ENCODE measurements around the gene RPH3AL.

The RPH3AL gene

GRCh38 chr17:285751-286422, 66.7 kb downstream of the RPH3AL start:
- in situ Hi-C loops (cut with HindIII; ENCODE audit: low pct_ligation_motif_present, low sequenced_read_pairs) = no loop called here
- peaks cover 2% of the 10 kb centered on the region for H3K27me3 ChIP-seq (replicated peaks)
- TF ChIP-seq CTCF (IDR thresholded peaks at IDR 0.05; ENCODE audit: low read depth, low read length, missing control alignments) = no peak
- no peak overlapping the region for H3K27ac ChIP-seq
- DNase-seq = no peak
- no peaks in the 10 kb centered on the region for H3K36me3 ChIP-seq (replicated peaks)
- no peak overlapping the region for H3K4me3 ChIP-seq (ENCODE audit: low read depth, low read length)

DNA sequence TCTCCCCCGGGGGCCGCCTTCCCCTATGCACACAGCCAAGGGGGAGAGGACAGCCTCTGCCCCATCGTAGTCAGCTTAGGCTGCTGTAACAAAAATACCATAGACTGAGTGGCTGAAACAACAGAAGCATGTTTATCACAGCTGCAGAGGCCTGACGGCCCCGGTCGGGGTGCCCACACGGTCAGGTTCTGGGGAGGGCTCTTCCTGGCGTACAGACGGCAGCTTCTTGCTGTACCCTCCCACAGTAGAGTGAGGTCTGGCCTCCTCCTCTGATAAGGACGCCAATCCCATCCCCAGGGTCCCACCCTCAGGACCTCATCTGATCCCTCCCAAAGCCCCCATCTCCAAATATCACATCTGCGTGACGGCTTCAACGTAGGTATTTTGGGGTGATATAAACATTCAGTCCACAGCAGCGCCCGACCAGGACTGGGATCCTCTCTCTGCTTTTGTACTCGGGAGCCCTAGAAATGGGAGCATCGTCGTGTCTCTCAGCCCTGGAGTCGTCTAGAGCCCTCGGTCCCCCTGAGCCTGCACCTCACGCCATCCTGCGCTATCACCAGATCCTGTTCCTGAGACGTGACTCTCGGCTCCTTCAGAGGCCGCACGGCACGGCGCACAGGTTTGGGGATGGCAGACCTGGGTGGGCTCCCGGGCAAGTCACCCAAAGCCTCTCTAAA, 67.8 kb downstream of the RPH3AL start:
- DNase-seq = no peak
- in situ Hi-C loops (cut with HindIII; ENCODE audit: low pct_ligation_motif_present, low sequenced_read_pairs) = no loop called here
- no peak overlapping the region for H3K4me3 ChIP-seq (ENCODE audit: low read depth, low read length)
- TF ChIP-seq CTCF (IDR thresholded peaks at IDR 0.05; ENCODE audit: low read depth, low read length, missing control alignments) = no peak
- no peak overlapping the region for H3K27ac ChIP-seq
- H3K36me3 ChIP-seq (replicated peaks) = no peaks in the 10 kb centered on the region
- peaks cover 2% of the 10 kb centered on the region for H3K27me3 ChIP-seq (replicated peaks)

GRCh38 chr17:283911-284675, 68.5 kb downstream of the RPH3AL start:
- H3K4me3 ChIP-seq (ENCODE audit: low read depth, low read length) = no peak overlapping the region
- no peak overlapping the region for H3K27ac ChIP-seq
- H3K27me3 ChIP-seq (replicated peaks) = no peaks in the 10 kb centered on the region
- DNase-seq = no peak
- in situ Hi-C loops (cut with HindIII; ENCODE audit: low pct_ligation_motif_present, low sequenced_read_pairs) = no loop called here
- H3K36me3 ChIP-seq (replicated peaks) = no peaks in the 10 kb centered on the region
- TF ChIP-seq CTCF (IDR thresholded peaks at IDR 0.05; ENCODE audit: low read depth, low read length, missing control alignments) = no peak

DNA sequence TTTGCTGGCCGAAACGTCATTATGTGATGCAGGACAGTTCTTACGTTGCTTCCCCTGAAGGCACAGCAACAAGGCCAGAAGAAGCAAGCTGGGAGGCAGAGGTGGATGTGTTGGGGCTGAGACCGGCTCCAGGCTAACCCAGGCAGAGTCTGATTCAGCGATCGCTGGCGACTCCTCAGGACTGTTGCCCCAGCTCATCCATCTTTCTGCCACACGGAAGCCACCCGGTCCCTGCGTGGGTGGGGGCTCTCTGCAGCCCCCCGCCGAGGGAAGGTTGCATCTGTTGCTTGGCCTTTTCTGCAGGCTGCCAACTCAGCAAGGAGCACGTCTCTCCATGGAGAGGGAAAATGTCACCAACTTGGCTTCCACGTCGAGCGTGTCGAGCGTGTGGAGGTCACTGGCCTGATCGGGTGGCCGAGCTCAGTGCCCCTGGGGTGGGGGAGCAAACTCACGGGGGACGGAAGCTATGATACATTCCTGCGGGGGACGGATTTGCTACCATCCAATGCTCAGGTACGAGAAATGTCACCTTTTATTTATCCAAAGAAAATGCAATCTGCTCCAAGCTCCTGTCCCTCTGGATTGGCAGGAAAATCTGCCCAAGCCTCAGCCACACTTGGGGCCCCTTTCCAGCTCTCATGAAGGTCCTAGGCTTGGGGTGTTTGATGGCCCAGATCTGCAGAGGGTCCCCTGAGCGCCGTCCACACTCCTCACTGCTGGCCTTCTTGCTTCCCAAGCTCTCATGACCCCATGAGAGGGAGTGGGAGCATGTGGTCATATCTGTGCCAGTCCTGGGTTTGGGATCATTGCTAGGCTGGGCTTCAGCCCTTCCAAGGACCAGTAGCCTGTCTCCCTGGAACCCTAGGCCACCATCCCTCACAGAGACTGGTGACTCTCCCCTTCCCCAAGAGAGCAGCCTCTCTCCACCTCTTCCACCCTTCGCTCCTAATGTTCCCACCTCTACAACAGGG, 69.4 kb downstream of the RPH3AL start:
- no peak overlapping the region for H3K27ac ChIP-seq
- DNase-seq = no peak
- no peaks in the 10 kb centered on the region for H3K36me3 ChIP-seq (replicated peaks)
- in situ Hi-C loops (cut with HindIII; ENCODE audit: low pct_ligation_motif_present, low sequenced_read_pairs) = no loop called here
- no peak overlapping the region for H3K4me3 ChIP-seq (ENCODE audit: low read depth, low read length)
- no peak for TF ChIP-seq CTCF (IDR thresholded peaks at IDR 0.05; ENCODE audit: low read depth, low read length, missing control alignments)
- H3K27me3 ChIP-seq (replicated peaks) = no peaks in the 10 kb centered on the region

Measured in brain microvascular endothelial cell (primary cell).